HAP-1 (cell line): ENCODE data around the gene KDM4C.
"Not testable (repeated sequence)": the region's sequence is repeated elsewhere in the genome, so short reads cannot be mapped to it uniquely, and the experiment has no call there.

Experiments
- DNase-seq, 2 experiments: peaks; one replicate each; pipeline ENCODE4 v3.0.0-alpha.2; 2016 to 2020; ENCODE audit warnings: low spot score in 2 of 2
- H3K27me3 ChIP-seq: fragments of 250-450 bp; sonication (Bioruptor Pico); 2 replicates; pipeline ENCODE4 v1.5.1; 2020; ENCODE audit warnings: low read depth, mild to moderate bottlenecking, moderate library complexity
- H3K36me3 ChIP-seq: fragments of 250-450 bp; sonication (Bioruptor Pico); replicated peaks from 2 replicates; pipeline ENCODE4 v1.5.1; 2020; ENCODE audit warnings: mild to moderate bottlenecking
- H3K4me1 ChIP-seq: fragments of 250-450 bp; sonication (Bioruptor Pico); 2 replicates; pipeline ENCODE4 v1.5.1; 2020; ENCODE audit warnings: mild to moderate bottlenecking
- H3K4me3 ChIP-seq: fragments of 250-450 bp; sonication (Bioruptor Pico); 2 replicates; pipeline ENCODE4 v1.5.1; 2020; ENCODE audit warnings: mild to moderate bottlenecking, moderate library complexity
- H3K9me3 ChIP-seq: fragments of 250-450 bp; sonication (Bioruptor Pico); 2 replicates; pipeline ENCODE4 v1.5.1; 2020; ENCODE audit warnings: mild to moderate bottlenecking, moderate library complexity
- in situ Hi-C: fragments of 300-500 bp; cut with MboI; formaldehyde crosslinking; loops from 3 replicates; pipeline ENCODE4 v1.14.3; 2020; ENCODE audit warnings: low sequenced_read_pairs, inconsistent platforms, mixed read lengths

The KDM4C gene

GRCh38 chr9:7172154-7173115 is 414.7 kb downstream of the KDM4C start:
- Histone ChIP-seq H3K36me3 (no peaks in the 10 kb centered on the region), H3K9me3 (no peaks in the 10 kb centered on the region), H3K4me1 (peaks cover 18% of the 10 kb centered on the region), H3K4me3 (no peak overlapping the region), H3K27me3 (no peaks in the 10 kb centered on the region)
- in situ Hi-C loops = no loop called here
- no peak for DNase-seq

- Histone ChIP-seq H3K27me3 (no peaks in the 10 kb centered on the region), H3K4me3 (no peak overlapping the region), H3K9me3 (no peaks in the 10 kb centered on the region), H3K36me3 (no peaks in the 10 kb centered on the region), H3K4me1 (peaks cover 18% of the 10 kb centered on the region)
- in situ Hi-C loops = no loop called here
- no peak for DNase-seq
Measured at GRCh38 chr9:7173139-7173538, 415.4 kb downstream of the KDM4C start.

- Histone ChIP-seq H3K9me3 (no peaks in the 10 kb centered on the region), H3K36me3 (no peaks in the 10 kb centered on the region), H3K27me3 (no peaks in the 10 kb centered on the region), H3K4me1 (peaks cover 18% of the 10 kb centered on the region), H3K4me3 (no peak overlapping the region)
- in situ Hi-C loops = no loop called here
- DNase-seq = no peak
Measured at GRCh38 chr9:7174301-7174700, 416.5 kb downstream of the KDM4C start.

GRCh38 chr9:7174884-7175283 is 417.1 kb downstream of the KDM4C start:
- peaks cover 18% of the 10 kb centered on the region for H3K4me1 ChIP-seq
- peak in 1 of 2 experiments; percentile 13 for DNase-seq
- no peaks in the 10 kb centered on the region for H3K36me3 ChIP-seq
- no peak overlapping the region for H3K4me3 ChIP-seq
- no peaks in the 10 kb centered on the region for H3K9me3 ChIP-seq
- in situ Hi-C loops = no loop called here
- H3K27me3 ChIP-seq = no peaks in the 10 kb centered on the region

GRCh38 chr9:7176561-7176960 is 418.8 kb downstream of the KDM4C start:
- in situ Hi-C loops = no loop called here
- peak; percentile 26 to 62 for DNase-seq
- Histone ChIP-seq H3K36me3 (no peaks in the 10 kb centered on the region), H3K4me3 (no peak overlapping the region), H3K4me1 (peaks cover 14% of the 10 kb centered on the region), H3K27me3 (no peaks in the 10 kb centered on the region), H3K9me3 (no peaks in the 10 kb centered on the region)

GRCh38 chr9:7177383-7177782 is 419.6 kb downstream of the KDM4C start:
- no peaks in the 10 kb centered on the region for H3K36me3 ChIP-seq
- no peaks in the 10 kb centered on the region for H3K27me3 ChIP-seq
- H3K4me3 ChIP-seq = no peak overlapping the region
- H3K4me1 ChIP-seq = peaks cover 10% of the 10 kb centered on the region
- in situ Hi-C loops = no loop called here
- no peaks in the 10 kb centered on the region for H3K9me3 ChIP-seq
- DNase-seq = no peak

GRCh38 chr9:7178729-7179128 is 421.0 kb downstream of the KDM4C start:
- Histone ChIP-seq H3K4me1 (peaks cover 10% of the 10 kb centered on the region), H3K4me3 (no peak overlapping the region), H3K36me3 (no peaks in the 10 kb centered on the region), H3K9me3 (no peaks in the 10 kb centered on the region), H3K27me3 (no peaks in the 10 kb centered on the region)
- in situ Hi-C loops = no loop called here
- DNase-seq = no peak

- H3K4me1 ChIP-seq = peaks cover 10% of the 10 kb centered on the region
- H3K36me3 ChIP-seq = no peaks in the 10 kb centered on the region
- no peaks in the 10 kb centered on the region for H3K9me3 ChIP-seq
- no peak overlapping the region for H3K4me3 ChIP-seq
- in situ Hi-C loops = no loop called here
- no peaks in the 10 kb centered on the region for H3K27me3 ChIP-seq
- no peak for DNase-seq
Measured at GRCh38 chr9:7180247-7180646, 422.5 kb downstream of the KDM4C start.

- H3K27me3 ChIP-seq, in situ Hi-C loops, H3K36me3 ChIP-seq, H3K4me3 ChIP-seq, H3K4me1 ChIP-seq, DNase-seq, H3K9me3 ChIP-seq: not testable (repeated sequence)
Measured at GRCh38 chr9:7183139-7183538, 425.4 kb downstream of the KDM4C start.

GRCh38 chr9:7185612-7186011 is 427.8 kb downstream of the KDM4C start:
- in situ Hi-C loops = no loop called here
- Histone ChIP-seq H3K4me3 (no peak overlapping the region), H3K27me3 (no peaks in the 10 kb centered on the region), H3K9me3 (peaks cover 5% of the 10 kb centered on the region; the same call in 1 of the 2 replicates), H3K4me1 (no peaks in the 10 kb centered on the region), H3K36me3 (no peaks in the 10 kb centered on the region)
- DNase-seq = no peak

GRCh38 chr9:7186175-7186574 is 428.4 kb downstream of the KDM4C start:
- Histone ChIP-seq H3K4me1 (no peaks in the 10 kb centered on the region), H3K36me3 (no peaks in the 10 kb centered on the region), H3K9me3 (peaks cover 5% of the 10 kb centered on the region; the same call in 1 of the 2 replicates), H3K27me3 (no peaks in the 10 kb centered on the region), H3K4me3 (no peak overlapping the region)
- in situ Hi-C loops = no loop called here
- DNase-seq = no peak

- no peaks in the 10 kb centered on the region for H3K27me3 ChIP-seq
- H3K4me3 ChIP-seq = no peak overlapping the region
- no peak for DNase-seq
- H3K9me3 ChIP-seq = peaks cover 2% of the 10 kb centered on the region; the same call in 1 of the 2 replicates
- in situ Hi-C loops = no loop called here
- H3K36me3 ChIP-seq = no peaks in the 10 kb centered on the region
- no peaks in the 10 kb centered on the region for H3K4me1 ChIP-seq
Measured at GRCh38 chr9:7192266-7192665, 434.5 kb downstream of the KDM4C start.

GRCh38 chr9:7195526-7195925 is 437.8 kb downstream of the KDM4C start:
- DNase-seq = no peak
- Histone ChIP-seq H3K27me3 (no peaks in the 10 kb centered on the region), H3K4me1 (no peaks in the 10 kb centered on the region), H3K36me3 (no peaks in the 10 kb centered on the region), H3K4me3 (no peak overlapping the region), H3K9me3 (no peaks in the 10 kb centered on the region)
- in situ Hi-C loops = no loop called here

- in situ Hi-C loops = no loop called here
- no peaks in the 10 kb centered on the region for H3K27me3 ChIP-seq
- no peaks in the 10 kb centered on the region for H3K9me3 ChIP-seq
- H3K36me3 ChIP-seq = no peaks in the 10 kb centered on the region
- no peak overlapping the region for H3K4me3 ChIP-seq
- no peak for DNase-seq
- H3K4me1 ChIP-seq = no peaks in the 10 kb centered on the region
Measured at GRCh38 chr9:7196467-7196866, 438.7 kb downstream of the KDM4C start.
